Measurements from ENCODE around the gene STOML3.

GRCh38 chr13:38967446-38967845 is 23.2 kb downstream of the STOML3 start:
- TF ChIP-seq CTCF (IDR thresholded peaks at IDR 0.05) (no peak), POLR2AphosphoS5 (IDR thresholded peaks at IDR 0.05) (no peak)
